GM12878 (cell line): Measurements from ENCODE around the gene IL19. TPM values are rescaled to one million over a fixed set of nuclear protein-coding genes. Genes with fewer than 3 reads are reported as not detected.

Experiments used
- BCLAF1 ChIP-seq: fragments of 450-650 bp; IDR thresholded peaks from 2 replicates; pipeline ENCODE4 v1.6.1; 2017; ENCODE audit warnings: antibody characterized with exemption, mild to moderate bottlenecking, moderate library complexity
- BRCA1 ChIP-seq: IDR thresholded peaks from 2 replicates; pipeline ENCODE4 v1.6.1; 2011; ENCODE audit warnings: low read depth, low read length, improper control_type of control experiment
- CBX5 ChIP-seq: sonication (generic); IDR thresholded peaks from 2 replicates; pipeline ENCODE4 v1.6.1; 2016; ENCODE audit warnings: low read depth, moderate library complexity, mild to moderate bottlenecking, inconsistent platforms
- ESRRA ChIP-seq: IDR thresholded peaks from 2 replicates; pipeline ENCODE4 v1.6.1; 2012; ENCODE audit warnings: mild to moderate bottlenecking, low read length, improper control_type of control experiment
- ETV6 ChIP-seq, 2 experiments: fragments of 450-650 bp in 1 of 2; IDR thresholded peaks in 1 of 2; conservative IDR thresholded peaks in 1 of 2; 2 replicates each; pipeline ENCODE4 v1.6.1; 2014; ENCODE audit warnings: antibody characterized with exemption in 1 of 2, borderline replicate concordance in 1 of 2, low read depth in 1 of 2, mild to moderate bottlenecking in 1 of 2, moderate library complexity in 1 of 2
- FOS ChIP-seq: IDR thresholded peaks from 3 replicates; pipeline ENCODE4 v1.6.1; 2011; ENCODE audit warnings: borderline replicate concordance; ENCODE audit not compliant: insufficient read length; ENCODE audit errors: extremely low read depth
- FOXK2 ChIP-seq: fragments of 450-650 bp; IDR thresholded peaks from 2 replicates; pipeline ENCODE4 v1.6.1; 2017; ENCODE audit warnings: mild to moderate bottlenecking, moderate library complexity
- KAT2A ChIP-seq: conservative IDR thresholded peaks from 2 replicates; pipeline ENCODE4 v1.6.1; 2011; ENCODE audit warnings: low read depth, low read length; ENCODE audit not compliant: control insufficient read depth
- KLF5 ChIP-seq: fragments of 450-650 bp; IDR thresholded peaks from 2 replicates; pipeline ENCODE4 v1.6.1; 2014; ENCODE audit warnings: mild to moderate bottlenecking; ENCODE audit not compliant: partially characterized antibody
- NFYA ChIP-seq: IDR thresholded peaks from 2 replicates; pipeline ENCODE4 v1.6.1; 2011; ENCODE audit warnings: low read depth, mild to moderate bottlenecking, low read length, improper control_type of control experiment, borderline replicate concordance
- NFYB ChIP-seq: IDR thresholded peaks from 2 replicates; pipeline ENCODE4 v1.6.1; 2011; ENCODE audit warnings: low read depth, mild to moderate bottlenecking, low read length, improper control_type of control experiment, moderate library complexity; ENCODE audit not compliant: insufficient read depth
- NR2C1 ChIP-seq: fragments of 450-650 bp; IDR thresholded peaks from 2 replicates; pipeline ENCODE4 v1.6.1; 2017; ENCODE audit warnings: antibody characterized with exemption, mild to moderate bottlenecking, moderate library complexity
- PAX5 ChIP-seq: IDR thresholded peaks from 2 replicates; pipeline ENCODE4 v1.6.1; 2011; ENCODE audit warnings: low read depth, low read length, borderline replicate concordance
- PML ChIP-seq: IDR thresholded peaks from 2 replicates; pipeline ENCODE4 v1.6.1; 2012; ENCODE audit warnings: low read length, inconsistent platforms
- RAD21 ChIP-seq: IDR thresholded peaks from 2 replicates; pipeline ENCODE4 v1.6.1; 2011; ENCODE audit warnings: mild to moderate bottlenecking, low read depth, low read length, moderate library complexity; ENCODE audit not compliant: insufficient read depth
- SIX5 ChIP-seq: IDR thresholded peaks from 2 replicates; pipeline ENCODE4 v1.6.1; 2011; ENCODE audit warnings: mild to moderate bottlenecking, low read depth, low read length, moderate library complexity; ENCODE audit not compliant: severe bottlenecking
- SMAD1 ChIP-seq: fragments of 450-650 bp; IDR thresholded peaks from 2 replicates; pipeline ENCODE4 v1.6.1; 2018; ENCODE audit warnings: mild to moderate bottlenecking, low read depth; ENCODE audit not compliant: partially characterized antibody
- SPI1 ChIP-seq: IDR thresholded peaks from 2 replicates; pipeline ENCODE4 v1.6.1; 2011; ENCODE audit warnings: low read depth, mild to moderate bottlenecking, low read length, moderate library complexity, borderline replicate concordance; ENCODE audit not compliant: insufficient read depth
- SREBF1 ChIP-seq: IDR thresholded peaks from 2 replicates; pipeline ENCODE4 v1.6.1; 2012; ENCODE audit warnings: mild to moderate bottlenecking, low read length
- SRF ChIP-seq, 2 experiments: IDR thresholded peaks; 2 replicates each; pipeline ENCODE4 v1.6.1; 2011; ENCODE audit warnings: low read depth in 2 of 2, low read length in 2 of 2, mild to moderate bottlenecking in 1 of 2, moderate library complexity in 1 of 2
- SUZ12 ChIP-seq: fragments of 200-600 bp; sonication (generic); IDR thresholded peaks from one replicate; pipeline ENCODE4 v1.6.1; 2018; ENCODE audit warnings: antibody characterized with exemption, mild to moderate bottlenecking; ENCODE audit not compliant: unreplicated experiment
- TCF12 ChIP-seq: IDR thresholded peaks from 2 replicates; pipeline ENCODE4 v1.6.1; 2011; ENCODE audit warnings: low read depth, mild to moderate bottlenecking, low read length
- ZNF24 ChIP-seq: fragments of 450-650 bp; IDR thresholded peaks from 2 replicates; pipeline ENCODE4 v1.6.1; 2017; ENCODE audit warnings: antibody characterized with exemption, mild to moderate bottlenecking
- ZNF687 ChIP-seq: fragments of 450-650 bp; IDR thresholded peaks from 2 replicates; pipeline ENCODE4 v1.6.1; 2017; ENCODE audit warnings: mild to moderate bottlenecking, moderate library complexity
- polyA plus RNA-seq, 11 experiments: library from polyadenylated mRNA; depleted of rRNA in 4 of 11; unstranded in 6 of 11; stranded (reverse) in 5 of 11; fragments of >200 nt; fragmentation: Nextera tagmentation in 4 of 11; fragmentation: Illumina TruSeq in 1 of 11; extraction: Ambion mirVana in 4 of 11; extraction: Trizol in 1 of 11; gene quantifications; 1 replicate in 1 of 11; 2 replicates in 10 of 11; pipeline versions ENCODE4 v1.2.1 to v1.2.3, GENCODE V29; 2011 to 2016; ENCODE audit warnings: inconsistent platforms in 2 of 11, missing spikeins in 2 of 11, low read depth in 1 of 11
- total RNA-seq, 4 experiments: library from RNA; depleted of rRNA in 3 of 4; stranded (reverse); fragments of >200 nt in 3 of 4; fragmentation: Illumina TruSeq in 1 of 4; extraction: Trizol in 1 of 4; gene quantifications; 2 replicates each; pipeline versions ENCODE4 v1.2.1 to v1.2.3, GENCODE V29; 2013 to 2021

IL19 gene
- total and polyA plus RNA-seq, 10 of the 15 experiments (the other 5 are each of a cell fraction or from before 2014, with no cell fraction given): 0.10 to 0.73 (median 0.28) TPM; not detected in 6

- TF ChIP-seq SIX5: peak; percentile 51
- peak; percentile 65; the same call in 1 of the 2 replicates for TF ChIP-seq NFYB
- peak; percentile 95 for TF ChIP-seq ZNF687
- TF ChIP-seq SREBF1: no peak
- TF ChIP-seq SRF (IDR thresholded peaks at IDR 0.05; ENCODE audit: low read depth in 2 of 2, low read length in 2 of 2): peak in 1 of 2 experiments; percentile 79; a peak in 2 of 4 replicates
- TF ChIP-seq SUZ12: no peak
- no peak for TF ChIP-seq NFYA
- TF ChIP-seq BCLAF1: no peak
- peak; percentile 84 for TF ChIP-seq TCF12
- TF ChIP-seq ZNF24: no peak; the same call in 1 of the 2 replicates
- no peak for TF ChIP-seq KLF5
- no peak for TF ChIP-seq BRCA1
- TF ChIP-seq RAD21: 0 out of 2 replicates have a peak, but pooled peaks have one; percentile 10
- peak; percentile 82; the same call in 1 of the 2 replicates for TF ChIP-seq CBX5
- peak; percentile 64 for TF ChIP-seq PML
- no peak for TF ChIP-seq SMAD1
- TF ChIP-seq KAT2A: no peak
- TF ChIP-seq FOXK2: no peak
- TF ChIP-seq NR2C1: no peak
- no peak for TF ChIP-seq FOS
- peak; percentile 72; the same call in 1 of the 2 replicates for TF ChIP-seq PAX5
- peak; percentile 37; the same call in 1 of the 2 replicates for TF ChIP-seq SPI1
- TF ChIP-seq ETV6 (conservative IDR thresholded peaks at IDR 0.05 in 1 of 2, IDR thresholded peaks at IDR 0.05 in 1 of 2; ENCODE audit: borderline replicate concordance in 1 of 2, low read depth in 1 of 2): peak in 1 of 2 experiments; percentile 55; a peak in 2 of 4 replicates
- TF ChIP-seq ESRRA: no peak
These were observed 31.0 kb upstream of the IL19 start (continued) for GRCh38 chr1:206739411-206740076.
